MG63 (cell line): ENCODE measurements around the gene LCNL1. TPM values are rescaled to one million over a fixed set of nuclear protein-coding genes. Genes with fewer than 3 reads are reported as not detected.

Experiments
- DNase-seq: peaks from one replicate; pipeline ENCODE4 v3.0.0-alpha.2; 2020
- H3K27me3 ChIP-seq: fragments of 250-450 bp; sonication (Bioruptor Pico); 2 replicates; pipeline ENCODE4 v1.5.1; 2020; ENCODE audit warnings: mild to moderate bottlenecking, moderate library complexity
- H3K36me3 ChIP-seq: fragments of 250-450 bp; sonication (Bioruptor Pico); 2 replicates; pipeline ENCODE4 v1.5.1; 2020; ENCODE audit warnings: mild to moderate bottlenecking, moderate library complexity
- H3K4me3 ChIP-seq: fragments of 250-450 bp; sonication (Bioruptor Pico); 2 replicates; pipeline ENCODE4 v1.5.1; 2020; ENCODE audit warnings: mild to moderate bottlenecking, moderate library complexity
- H3K9me3 ChIP-seq: fragments of 250-450 bp; sonication (Bioruptor Pico); 2 replicates; pipeline ENCODE4 v1.5.1; 2020; ENCODE audit warnings: mild to moderate bottlenecking, moderate library complexity
- total RNA-seq: library from RNA; depleted of rRNA; stranded (reverse); fragments of >200 nt; shearing (Covaris generic); gene quantifications from 2 replicates; pipeline ENCODE4 v1.2.3, GENCODE V29; 2014; ENCODE audit warnings: low replicate concordance

Gene LCNL1
- total RNA-seq, 1 experiment from 2014 or later = not detected

DNA sequence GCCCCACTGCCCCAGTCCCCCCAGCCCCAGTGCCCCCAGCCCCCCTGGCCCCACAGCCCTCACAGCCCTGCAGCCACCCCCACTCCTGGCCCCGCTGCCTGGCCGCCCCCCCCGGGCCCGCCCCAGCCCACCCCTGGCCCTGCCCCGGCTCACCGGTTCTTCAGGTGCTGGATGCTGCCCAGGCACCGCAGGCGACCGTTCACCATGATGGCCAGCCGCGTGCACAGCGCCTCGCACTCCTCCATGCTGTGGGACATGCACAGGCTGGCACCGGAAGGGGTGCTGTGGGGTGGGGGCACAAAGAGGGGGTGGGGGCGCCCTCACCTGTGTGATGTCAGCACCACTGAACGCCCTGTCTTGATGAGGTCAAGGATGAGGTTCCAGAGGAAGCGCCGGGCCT, 26.4 kb downstream of the LCNL1 start:
- H3K36me3 ChIP-seq = no peaks in the 10 kb centered on the region
- no peak for DNase-seq
- no peaks in the 10 kb centered on the region for H3K9me3 ChIP-seq
- H3K27me3 ChIP-seq = no peaks in the 10 kb centered on the region
- no peak overlapping the region for H3K4me3 ChIP-seq

GRCh38 chr9:137009938-137010732, 27.3 kb downstream of the LCNL1 start:
- Histone ChIP-seq H3K36me3 (no peaks in the 10 kb centered on the region), H3K4me3 (no peak overlapping the region), H3K9me3 (no peaks in the 10 kb centered on the region), H3K27me3 (no peaks in the 10 kb centered on the region)
- no peak for DNase-seq

- no peaks in the 10 kb centered on the region for H3K27me3 ChIP-seq
Observed at GRCh38 chr9:137011156-137011555, 28.4 kb downstream of the LCNL1 start.

GRCh38 chr9:137011907-137012675, 29.3 kb downstream of the LCNL1 start:
- Histone ChIP-seq H3K27me3 (no peaks in the 10 kb centered on the region), H3K9me3 (no peaks in the 10 kb centered on the region), H3K4me3 (no peak overlapping the region), H3K36me3 (no peaks in the 10 kb centered on the region)
- no peak for DNase-seq

More at GRCh38 chr9:137011156-137011555, 28.4 kb downstream of the LCNL1 start:
- no peak for DNase-seq
- Histone ChIP-seq H3K36me3 (no peaks in the 10 kb centered on the region), H3K9me3 (no peaks in the 10 kb centered on the region), H3K4me3 (no peak overlapping the region)

GRCh38 chr9:137012694-137013570, 30.1 kb downstream of the LCNL1 start:
- Histone ChIP-seq H3K4me3 (no peak overlapping the region), H3K9me3 (no peaks in the 10 kb centered on the region), H3K27me3 (no peaks in the 10 kb centered on the region), H3K36me3 (no peaks in the 10 kb centered on the region)
- no peak for DNase-seq

- DNase-seq = no peak
- no peaks in the 10 kb centered on the region for H3K36me3 ChIP-seq
- no peaks in the 10 kb centered on the region for H3K9me3 ChIP-seq
- no peaks in the 10 kb centered on the region for H3K27me3 ChIP-seq
- H3K4me3 ChIP-seq = no peak overlapping the region
Observed at GRCh38 chr9:137013571-137013940, 30.8 kb downstream of the LCNL1 start.

DNA sequence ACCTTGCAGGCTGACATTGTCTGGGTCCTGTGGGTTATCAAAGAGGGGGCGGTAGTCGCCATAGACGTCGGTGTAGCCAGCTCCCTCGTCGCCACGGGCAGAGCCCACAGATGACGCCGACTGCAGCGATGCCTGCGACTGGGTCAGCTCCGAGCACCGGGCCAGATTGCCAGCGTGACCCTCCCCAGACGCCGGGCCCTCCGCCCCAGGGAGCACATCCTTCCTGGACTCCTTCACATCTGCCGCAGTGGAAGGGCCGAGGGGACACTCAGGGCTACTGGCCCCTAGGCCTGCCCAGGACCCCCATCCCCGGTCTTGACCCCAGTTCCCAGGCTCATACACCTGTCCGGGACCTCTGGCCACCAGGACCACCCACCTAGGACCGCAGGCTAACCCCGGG, 31.4 kb downstream of the LCNL1 start:
- Histone ChIP-seq H3K36me3 (no peaks in the 10 kb centered on the region), H3K4me3 (no peak overlapping the region), H3K27me3 (no peaks in the 10 kb centered on the region), H3K9me3 (no peaks in the 10 kb centered on the region)
- no peak for DNase-seq

GRCh38 chr9:137014776-137015539, 32.2 kb downstream of the LCNL1 start:
- H3K9me3 ChIP-seq = no peaks in the 10 kb centered on the region
- no peaks in the 10 kb centered on the region for H3K36me3 ChIP-seq
- DNase-seq = no peak
- H3K4me3 ChIP-seq = no peak overlapping the region
- H3K27me3 ChIP-seq = no peaks in the 10 kb centered on the region

DNA sequence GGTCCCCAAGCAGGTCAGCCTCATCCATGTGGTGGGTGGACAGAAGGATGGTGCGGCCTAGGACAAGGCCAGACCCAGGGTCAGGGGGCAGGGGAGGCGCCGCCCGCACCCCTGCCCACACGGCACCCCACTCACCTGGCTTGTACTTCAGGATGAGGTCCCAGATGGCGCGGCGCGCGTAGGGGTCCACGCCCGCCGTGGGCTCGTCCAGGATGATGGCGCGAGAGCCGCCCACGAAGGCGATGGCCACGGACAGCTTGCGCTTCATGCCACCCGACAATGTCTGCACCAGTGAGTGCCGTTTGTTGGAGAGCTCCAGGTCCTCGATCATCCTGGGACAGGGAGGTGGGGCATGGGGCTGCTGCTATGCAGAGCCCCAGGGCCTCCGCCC, 32.7 kb downstream of the LCNL1 start:
- no peaks in the 10 kb centered on the region for H3K9me3 ChIP-seq
- no peaks in the 10 kb centered on the region for H3K27me3 ChIP-seq
- H3K36me3 ChIP-seq = no peaks in the 10 kb centered on the region
- H3K4me3 ChIP-seq = no peak overlapping the region
- DNase-seq = no peak

- no peak for DNase-seq
- Histone ChIP-seq H3K9me3 (no peaks in the 10 kb centered on the region), H3K36me3 (no peaks in the 10 kb centered on the region), H3K27me3 (no peaks in the 10 kb centered on the region), H3K4me3 (no peak overlapping the region)
Observed at GRCh38 chr9:137015976-137016375, 33.2 kb downstream of the LCNL1 start.

DNA sequence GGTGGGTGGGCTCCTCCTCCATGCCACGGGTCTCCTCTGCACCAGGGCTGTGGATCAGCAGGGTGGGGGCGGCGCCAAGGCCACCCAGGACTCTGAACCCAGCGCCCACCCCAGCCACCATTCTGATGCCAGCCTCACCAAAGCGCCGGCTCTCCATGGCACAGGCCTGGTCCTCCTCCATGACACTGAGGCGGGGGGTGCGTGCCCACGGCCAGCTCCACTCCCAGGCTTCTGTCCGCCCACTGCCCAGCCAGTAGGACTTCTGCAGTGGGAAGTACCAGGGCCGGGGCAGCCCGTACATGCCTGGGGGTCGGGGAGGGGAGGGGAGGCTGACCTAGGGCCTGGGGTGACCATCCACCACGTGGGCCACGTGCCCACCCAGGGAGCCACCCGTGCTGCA, 33.6 kb downstream of the LCNL1 start:
- Histone ChIP-seq H3K9me3 (no peaks in the 10 kb centered on the region), H3K27me3 (no peaks in the 10 kb centered on the region), H3K4me3 (no peak overlapping the region), H3K36me3 (no peaks in the 10 kb centered on the region)
- DNase-seq = no peak

- no peaks in the 10 kb centered on the region for H3K27me3 ChIP-seq
- H3K9me3 ChIP-seq = no peaks in the 10 kb centered on the region
- no peaks in the 10 kb centered on the region for H3K36me3 ChIP-seq
- no peak overlapping the region for H3K4me3 ChIP-seq
- no peak for DNase-seq
Observed at GRCh38 chr9:137017071-137017470, 34.3 kb downstream of the LCNL1 start.

DNA sequence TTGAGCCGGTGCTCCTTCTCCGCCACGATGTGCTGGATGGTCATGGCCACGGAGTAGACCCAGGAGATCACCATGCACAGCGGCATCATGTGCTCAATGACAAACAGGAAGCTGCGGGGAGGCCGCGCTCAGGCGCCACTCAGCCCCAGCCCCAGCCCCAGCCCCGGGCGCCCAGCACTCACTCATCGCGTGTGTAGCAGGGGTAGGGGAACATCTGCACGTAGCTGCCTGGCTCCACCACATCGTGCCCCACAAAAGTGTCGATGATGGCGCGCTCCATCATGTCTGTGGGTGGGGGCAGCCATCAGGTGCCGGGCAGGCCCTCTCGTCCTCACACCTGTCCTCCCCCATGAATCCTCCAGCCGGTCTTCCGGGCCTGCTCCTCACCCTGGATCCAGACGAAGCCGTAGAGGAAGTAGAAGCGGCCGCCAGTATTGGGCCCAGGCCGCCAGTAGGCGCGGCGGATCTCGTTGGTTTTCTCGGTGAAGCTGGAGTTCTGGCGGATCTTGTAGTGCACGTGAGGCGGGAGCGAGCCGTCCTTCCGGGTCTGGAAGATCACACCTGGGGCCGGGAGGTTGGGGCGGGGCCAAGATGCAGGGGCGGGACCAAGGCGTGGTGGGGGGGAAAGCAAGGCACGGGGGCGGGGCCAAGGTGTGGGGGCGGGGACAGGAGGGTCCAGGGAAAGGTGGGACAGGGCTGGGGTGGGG, 35.2 kb downstream of the LCNL1 start:
- DNase-seq = no peak
- no peaks in the 10 kb centered on the region for H3K27me3 ChIP-seq
- no peaks in the 10 kb centered on the region for H3K9me3 ChIP-seq
- no peak overlapping the region for H3K4me3 ChIP-seq
- H3K36me3 ChIP-seq = no peaks in the 10 kb centered on the region; the same call in 1 of the 2 replicates

DNA sequence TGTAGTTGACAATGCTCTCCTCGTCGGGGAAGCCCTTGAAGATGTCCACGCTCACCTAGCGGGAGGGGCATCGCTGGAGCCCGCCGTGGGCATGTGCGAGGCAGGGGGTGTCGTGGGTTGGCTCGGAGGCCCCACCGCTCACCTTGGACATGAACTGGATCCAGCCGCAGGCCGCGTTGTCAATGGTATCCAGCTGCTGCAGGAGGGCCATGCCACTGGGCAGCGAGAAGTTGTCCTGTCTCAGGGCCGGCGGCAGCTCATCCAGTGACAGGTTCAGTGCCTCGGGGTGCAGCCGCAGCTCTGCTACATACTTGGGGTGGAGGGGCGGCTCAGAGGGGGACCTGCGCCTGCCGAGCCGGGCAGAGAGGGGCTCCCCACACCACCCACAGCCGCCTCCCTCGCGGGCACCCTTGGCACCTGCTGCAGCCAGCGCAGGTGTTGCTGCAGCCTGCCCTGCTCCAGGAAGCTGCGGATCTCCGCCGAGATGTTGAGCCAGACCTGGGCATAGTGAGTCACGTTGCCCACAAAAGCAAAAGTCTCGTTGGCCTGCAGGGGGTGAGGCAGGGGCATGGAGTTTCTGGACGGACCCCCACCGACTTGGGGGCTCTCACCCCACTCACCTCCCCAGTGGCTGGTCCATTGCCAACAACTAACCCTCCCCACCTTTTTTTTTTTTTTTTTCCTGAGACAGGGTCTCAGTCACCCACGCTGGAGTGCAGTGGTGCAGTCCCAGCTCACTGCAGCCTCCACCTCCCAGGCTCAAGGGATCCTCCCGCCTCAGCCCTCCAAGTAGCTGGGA, 36.2 kb downstream of the LCNL1 start:
- Histone ChIP-seq H3K4me3 (no peak overlapping the region), H3K9me3 (no peaks in the 10 kb centered on the region), H3K36me3 (no peaks in the 10 kb centered on the region; the same call in 1 of the 2 replicates), H3K27me3 (no peaks in the 10 kb centered on the region)
- no peak for DNase-seq
